GM18526 (cell line): ENCODE data around the gene HOXD3.

Source experiments
- POLR2A ChIP-seq: IDR thresholded peaks from 3 replicates; pipeline ENCODE4 v1.6.1; 2011; ENCODE audit not compliant: insufficient read length; ENCODE audit errors: extremely low read depth

Gene HOXD3

DNA sequence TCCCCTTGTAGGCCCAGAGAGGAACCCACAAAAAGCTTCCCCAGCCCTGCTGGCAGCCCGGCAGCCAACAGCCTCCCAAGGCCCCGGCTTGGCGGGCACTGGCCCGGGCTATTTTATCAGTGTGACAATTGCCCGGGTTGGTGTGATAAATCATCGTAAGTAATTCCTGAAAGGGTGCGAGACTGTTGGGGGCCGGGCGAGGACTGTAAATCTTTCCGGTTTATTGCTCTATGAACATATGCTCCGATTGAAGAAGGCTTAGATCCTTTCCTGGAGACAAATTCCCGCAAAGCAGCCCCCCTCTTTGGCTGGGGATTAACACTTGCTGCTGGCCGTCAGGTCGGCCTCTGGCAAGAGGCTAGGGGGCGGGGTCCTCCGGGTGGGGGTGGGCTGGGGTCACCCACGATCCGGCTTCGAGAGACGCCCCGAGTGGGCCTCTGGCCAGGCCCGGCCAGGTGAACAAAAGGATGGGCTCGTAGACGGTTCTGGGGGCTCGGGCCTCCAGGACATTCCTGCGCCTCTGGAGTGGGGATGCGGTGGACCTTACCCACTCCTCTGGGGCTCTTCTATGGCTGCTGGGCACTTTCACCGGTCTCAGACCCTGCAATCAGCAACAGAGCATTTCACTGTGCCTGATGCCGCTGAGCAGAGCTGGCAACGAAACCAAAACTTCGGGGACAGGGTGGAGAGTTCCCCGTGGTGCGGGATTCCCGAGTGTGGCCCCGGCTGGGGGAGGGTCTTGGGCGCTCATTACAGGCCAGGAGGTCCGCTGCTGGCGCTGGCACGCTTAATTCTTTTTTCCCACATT lies 2.0 kb downstream of the HOXD3 start:
- no peak for TF ChIP-seq POLR2A

DNA sequence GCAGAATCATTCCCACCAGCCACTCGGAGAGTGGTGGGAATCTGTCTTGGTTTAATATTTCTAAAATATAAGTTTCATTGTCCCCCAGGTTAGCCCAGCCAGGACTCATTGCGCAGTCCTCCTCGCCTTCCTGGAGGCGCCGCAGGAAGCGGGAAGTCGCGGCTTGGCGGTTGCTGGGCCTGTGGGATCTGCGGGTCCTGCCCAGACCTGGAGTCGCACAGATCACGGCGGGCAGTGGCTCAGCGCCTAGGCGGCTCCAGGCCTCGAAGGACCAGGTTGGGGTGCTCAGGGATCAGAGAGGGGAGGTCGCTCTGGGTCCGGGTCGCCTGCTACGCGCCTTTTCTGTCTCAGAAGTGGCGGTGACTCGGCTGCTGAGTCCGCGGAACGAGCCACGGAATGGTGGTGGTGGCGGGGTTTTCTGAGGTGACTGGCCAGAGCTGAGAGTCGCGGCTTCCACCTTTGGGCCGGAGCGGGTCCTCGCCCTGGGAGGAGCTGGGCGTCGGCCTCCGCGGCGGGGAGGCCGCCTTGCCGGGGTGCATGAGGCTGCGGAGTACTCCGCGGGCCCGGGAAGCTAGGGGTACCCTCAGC lies 2.6 kb downstream of the HOXD3 start:
- TF ChIP-seq POLR2A: no peak

- TF ChIP-seq POLR2A: no peak
Measured at GRCh38 chr2:176160251-176160985, 3.3 kb downstream of the HOXD3 start.

DNA sequence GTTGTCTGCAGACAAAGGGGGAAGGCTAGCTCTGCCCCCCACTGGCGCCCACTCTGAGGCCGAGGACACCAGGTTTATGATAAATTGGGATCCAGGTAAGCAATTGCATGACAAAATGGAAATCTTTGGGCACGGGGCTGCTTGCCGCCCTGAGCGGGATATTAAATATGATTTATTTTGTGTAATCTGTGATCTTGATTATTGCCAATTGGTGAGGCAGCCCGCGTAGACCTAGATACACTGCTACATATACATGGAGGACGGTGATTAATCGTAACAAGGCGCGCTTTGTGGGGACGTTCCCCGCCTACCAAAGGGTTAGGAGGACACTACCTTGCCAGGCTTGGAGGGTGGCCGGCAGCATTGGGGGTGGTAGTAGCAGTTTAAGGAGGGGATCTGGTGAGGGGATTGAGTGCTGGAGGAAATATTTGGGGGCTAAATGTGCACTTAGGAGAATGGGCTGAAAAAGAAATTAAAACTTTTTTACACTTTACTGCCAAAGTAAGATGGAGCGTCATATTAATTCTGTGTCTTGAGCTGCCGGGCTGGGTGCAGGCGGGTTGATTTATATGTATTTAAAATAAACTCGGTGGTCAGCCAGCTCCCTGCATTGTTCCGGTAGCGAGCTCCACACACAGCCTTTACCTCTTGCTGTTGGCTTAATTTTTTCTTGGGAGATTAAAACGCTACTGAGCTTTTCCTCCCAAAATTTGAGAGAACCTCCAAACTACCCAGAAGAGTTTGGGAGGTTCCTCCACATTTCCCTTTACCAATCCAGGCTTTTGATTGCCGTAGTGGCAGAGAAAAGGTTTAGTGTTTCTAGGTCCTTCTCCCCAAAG lies 4.1 kb downstream of the HOXD3 start:
- TF ChIP-seq POLR2A: no peak

GRCh38 chr2:176161825-176162626 lies 4.9 kb downstream of the HOXD3 start:
- no peak for TF ChIP-seq POLR2A

GRCh38 chr2:176162911-176163671 lies 6.0 kb downstream of the HOXD3 start:
- no peak for TF ChIP-seq POLR2A

DNA sequence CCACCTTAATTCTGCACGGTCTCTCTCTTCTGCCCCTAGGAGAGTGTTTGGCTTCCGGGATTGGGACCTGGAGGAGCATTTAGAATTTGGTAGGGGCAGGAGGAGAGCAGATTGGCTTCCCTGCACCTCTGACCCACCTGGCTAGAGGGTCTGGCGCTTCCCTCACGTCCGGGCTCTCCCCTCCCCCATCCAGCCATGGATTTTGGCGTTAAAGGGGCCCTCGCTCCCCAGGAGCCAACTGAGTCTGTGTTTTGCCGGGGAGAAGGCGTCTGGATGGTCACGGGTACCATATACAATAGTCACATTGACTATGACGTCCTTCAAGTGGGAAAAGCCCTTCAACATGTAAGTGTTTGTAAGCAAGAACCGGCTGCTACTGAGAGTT lies 6.6 kb downstream of the HOXD3 start:
- no peak for TF ChIP-seq POLR2A

DNA sequence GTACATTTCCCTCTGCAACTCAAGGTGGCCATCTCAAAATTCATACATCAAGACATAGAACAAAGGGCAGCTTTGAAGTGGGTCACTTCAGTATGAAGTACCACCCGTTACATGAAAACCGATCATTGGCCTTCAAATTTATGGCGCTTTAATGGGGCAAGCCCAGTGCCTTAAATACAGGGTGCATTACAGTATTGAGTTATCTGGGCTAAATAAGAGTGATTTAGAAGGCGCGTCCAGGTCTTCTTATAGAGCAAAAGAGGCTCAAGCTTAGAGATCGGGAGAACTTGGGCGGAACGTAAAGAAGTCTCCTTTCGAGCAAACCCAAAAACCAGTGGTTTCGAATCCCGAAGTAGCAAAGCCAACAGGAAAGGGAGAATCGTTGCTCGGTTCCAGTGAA lies 7.1 kb downstream of the HOXD3 start:
- no peak for TF ChIP-seq POLR2A

- no peak for TF ChIP-seq POLR2A
Measured at GRCh38 chr2:176164611-176165369, 7.7 kb downstream of the HOXD3 start.

DNA sequence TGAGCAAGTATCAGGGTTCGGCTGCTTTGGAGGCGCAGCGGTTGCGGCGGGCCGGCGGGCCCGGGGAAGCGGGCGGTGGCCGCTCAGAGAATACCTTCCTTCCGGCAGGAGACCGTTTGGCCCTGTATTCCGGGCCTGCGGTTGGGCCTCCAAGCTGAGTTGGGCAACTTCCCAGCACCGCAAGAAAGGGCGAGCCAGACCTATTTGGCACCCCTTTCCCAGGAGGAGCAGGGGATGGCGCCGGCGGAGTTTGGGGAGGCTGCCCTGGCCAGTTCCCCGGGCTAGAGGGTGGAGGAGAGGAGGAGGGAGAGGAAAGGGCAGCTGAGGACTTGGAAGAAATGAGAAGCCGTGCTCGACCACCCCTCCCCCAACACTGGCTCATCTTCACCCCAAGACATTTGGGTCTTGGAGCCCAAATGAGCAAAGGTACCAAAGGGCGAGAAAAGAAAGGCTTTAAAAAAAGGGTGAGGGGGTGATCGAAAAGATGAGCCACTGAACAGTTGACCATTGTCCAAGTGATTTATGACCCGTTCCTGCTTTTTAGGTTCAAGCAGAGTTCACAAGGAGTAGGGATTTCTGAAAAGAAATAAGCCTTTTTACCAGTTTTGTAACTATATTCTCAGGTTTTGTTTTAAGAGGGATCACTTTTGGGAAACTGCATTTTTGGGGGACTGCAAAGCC lies 8.4 kb downstream of the HOXD3 start:
- TF ChIP-seq POLR2A: no peak

DNA sequence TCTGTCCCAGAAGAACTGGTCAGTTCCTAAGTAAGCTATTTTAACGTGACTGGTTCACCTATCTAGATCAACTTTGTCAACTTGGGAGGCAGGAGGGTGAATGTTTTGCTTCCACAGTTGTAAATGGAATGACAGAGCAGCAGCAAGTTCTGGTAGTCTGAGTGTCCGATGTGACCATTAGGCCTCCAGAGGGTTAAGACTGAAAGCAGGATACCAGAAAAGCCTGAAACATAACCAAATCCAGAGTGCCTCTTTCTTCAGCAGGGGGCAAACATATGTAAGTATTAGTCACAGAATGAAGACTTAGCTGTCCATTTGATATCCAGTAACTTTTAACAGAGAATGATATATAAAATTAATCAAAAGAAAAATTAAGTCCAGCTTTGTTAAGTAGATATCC lies 9.2 kb downstream of the HOXD3 start:
- TF ChIP-seq POLR2A: no peak

- no peak for TF ChIP-seq POLR2A
Measured at GRCh38 chr2:176167398-176167797, 10.3 kb downstream of the HOXD3 start.

DNA sequence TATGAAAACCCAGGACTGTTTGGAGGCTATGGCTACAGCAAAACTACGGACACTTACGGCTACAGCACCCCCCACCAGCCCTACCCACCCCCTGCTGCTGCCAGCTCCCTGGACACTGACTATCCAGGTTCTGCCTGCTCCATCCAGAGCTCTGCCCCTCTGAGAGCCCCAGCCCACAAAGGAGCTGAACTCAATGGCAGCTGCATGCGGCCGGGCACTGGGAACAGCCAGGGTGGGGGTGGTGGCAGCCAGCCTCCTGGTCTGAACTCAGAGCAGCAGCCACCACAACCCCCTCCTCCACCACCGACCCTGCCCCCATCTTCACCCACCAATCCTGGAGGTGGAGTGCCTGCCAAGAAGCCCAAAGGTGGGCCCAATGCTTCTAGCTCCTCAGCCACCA lies 12.1 kb downstream of the HOXD3 start:
- no peak for TF ChIP-seq POLR2A
